NB4 (cell line): ENCODE results near the gene SERGEF.

Experiments
- DNase-seq: peaks from one replicate; pipeline ENCODE4 v3.0.0; 2010; ENCODE audit warnings: low read depth
- H3K4me3 ChIP-seq: one replicate; pipeline ENCODE4 v1.5.1; 2011; ENCODE audit warnings: mild to moderate bottlenecking, low read depth, low read length, moderate library complexity
- CTCF ChIP-seq: IDR thresholded peaks from one replicate; pipeline ENCODE4 v1.5.1; 2012; ENCODE audit warnings: low read depth, low read length
- MAX ChIP-seq: IDR thresholded peaks from 2 replicates; pipeline ENCODE4 v1.6.1; 2011; ENCODE audit warnings: low read depth, low read length
- MYC ChIP-seq: IDR thresholded peaks from 2 replicates; pipeline ENCODE4 v1.6.1; 2011; ENCODE audit warnings: low read depth, low read length
- POLR2A ChIP-seq: IDR thresholded peaks from 2 replicates; pipeline ENCODE4 v1.6.1; 2011; ENCODE audit warnings: mild to moderate bottlenecking; ENCODE audit not compliant: insufficient read length; ENCODE audit errors: extremely low read depth

SERGEF gene

GRCh38 chr11:17931595-17931994, 81.3 kb downstream of the SERGEF start:
- no peak for TF ChIP-seq POLR2A
- TF ChIP-seq CTCF: no peak
- TF ChIP-seq MYC: no peak
- TF ChIP-seq MAX: no peak
- H3K4me3 ChIP-seq: no peak overlapping the region
- DNase-seq: no peak

- no peak overlapping the region for H3K4me3 ChIP-seq
- TF ChIP-seq MAX (no peak), MYC (no peak), CTCF (no peak), POLR2A (no peak)
- peak; percentile 10 for DNase-seq
Measured at GRCh38 chr11:17930544-17931125, 82.2 kb downstream of the SERGEF start.

GRCh38 chr11:17929171-17929570, 83.7 kb downstream of the SERGEF start:
- TF ChIP-seq POLR2A (no peak), MAX (no peak), MYC (no peak), CTCF (no peak)
- DNase-seq: no peak

GRCh38 chr11:17927681-17928343, 85.0 kb downstream of the SERGEF start:
- DNase-seq: no peak
- no peak overlapping the region for H3K4me3 ChIP-seq
- TF ChIP-seq MAX (no peak), POLR2A (no peak), MYC (no peak), CTCF (no peak)

More at GRCh38 chr11:17929171-17929570, 83.7 kb downstream of the SERGEF start:
- no peak overlapping the region for H3K4me3 ChIP-seq

GRCh38 chr11:17927041-17927440, 85.8 kb downstream of the SERGEF start:
- H3K4me3 ChIP-seq: no peak overlapping the region
- no peak for TF ChIP-seq MYC
- TF ChIP-seq MAX: no peak
- no peak for DNase-seq

- TF ChIP-seq MAX: no peak
- no peak for TF ChIP-seq CTCF
- TF ChIP-seq MYC: no peak
- no peak for TF ChIP-seq POLR2A
- DNase-seq: no peak
Measured at GRCh38 chr11:17924713-17925112, 88.1 kb downstream of the SERGEF start.

More at GRCh38 chr11:17924713-17925112, 88.1 kb downstream of the SERGEF start:
- no peak overlapping the region for H3K4me3 ChIP-seq
